ENCODE data around the gene BMP7. TPM values are rescaled to one million over a fixed set of nuclear protein-coding genes. Genes with fewer than 3 reads are reported as not detected.

BMP7 gene
- 0.10 TPM in 1 of 2 replicates, not detected in the other for total RNA-seq

DNA sequence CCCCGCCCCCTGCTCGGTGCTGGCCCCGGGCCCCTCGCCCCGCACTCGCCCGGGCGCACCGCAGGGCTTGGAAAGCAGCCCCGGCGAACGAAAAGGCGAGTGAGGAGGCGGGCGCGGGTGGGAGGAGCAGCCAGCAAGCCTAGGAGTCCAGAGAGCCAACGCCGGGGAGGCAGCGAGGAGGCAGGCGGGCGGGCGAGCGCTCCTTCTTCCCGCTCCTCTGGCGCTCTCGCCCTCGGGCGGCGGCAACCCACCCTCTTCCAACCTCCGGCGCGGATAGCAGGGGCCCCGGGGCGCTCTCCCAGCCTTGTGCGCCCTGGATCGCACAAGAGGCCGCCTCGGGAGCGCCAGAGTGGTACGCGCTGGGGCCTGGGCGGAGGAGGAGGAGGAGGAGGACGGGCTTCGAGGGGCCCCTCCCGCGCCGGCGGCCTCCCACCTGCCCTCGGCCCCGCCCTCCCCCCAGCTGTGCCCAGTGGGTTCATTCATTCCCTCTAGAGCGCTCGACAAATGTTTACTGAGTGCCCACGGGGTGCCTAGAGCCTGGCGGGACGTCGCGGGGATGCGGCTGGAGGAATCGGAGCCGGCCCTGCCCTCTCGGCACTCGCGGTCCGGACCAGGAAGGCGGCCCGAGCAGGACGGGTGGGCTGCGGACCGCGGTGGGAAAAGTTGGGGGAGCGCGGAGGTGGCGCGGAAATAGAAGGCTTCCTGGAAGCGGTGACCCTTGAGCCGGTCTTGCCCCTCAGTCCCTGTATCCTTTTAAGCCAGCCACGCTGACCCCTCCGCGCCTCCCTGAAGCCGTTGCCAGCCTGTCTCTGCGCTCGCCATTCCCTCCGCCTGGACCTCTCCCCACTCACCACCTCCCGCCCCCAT is at the start of gene BMP7:
Gene BMP7, minus strand, starts transcription at position 351 of the 867 bp plus-strand sequence. CDS start 519 bp downstream, outside the sequence.
- no peak for DNase-seq (ENCODE audit: low read depth)

DNA sequence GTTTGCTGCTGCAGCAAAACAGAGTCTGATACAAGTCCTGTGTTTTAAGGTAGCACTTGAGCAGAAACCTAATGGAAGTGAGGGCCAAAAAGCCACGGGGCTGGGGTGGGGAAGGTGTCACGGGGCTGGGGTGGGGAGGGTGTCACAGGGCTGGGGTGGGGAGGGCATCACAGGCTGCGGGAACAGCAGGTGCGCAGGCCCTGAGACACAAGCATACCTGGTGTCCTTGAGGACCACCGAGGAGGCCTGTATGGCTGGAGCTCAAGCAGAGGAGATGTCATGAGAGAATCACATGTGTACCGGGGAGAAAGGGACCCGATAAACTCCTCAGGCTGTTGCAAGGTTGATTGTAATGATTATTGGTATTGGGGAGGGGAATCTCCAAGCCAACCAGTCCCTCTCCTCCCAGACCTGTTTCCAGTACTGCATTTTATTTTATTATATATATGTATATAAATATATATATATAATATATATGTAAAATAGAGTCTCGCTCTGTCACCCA is 49.6 kb upstream of the BMP7 start:
- no peak for DNase-seq (ENCODE audit: low read depth)

DNA sequence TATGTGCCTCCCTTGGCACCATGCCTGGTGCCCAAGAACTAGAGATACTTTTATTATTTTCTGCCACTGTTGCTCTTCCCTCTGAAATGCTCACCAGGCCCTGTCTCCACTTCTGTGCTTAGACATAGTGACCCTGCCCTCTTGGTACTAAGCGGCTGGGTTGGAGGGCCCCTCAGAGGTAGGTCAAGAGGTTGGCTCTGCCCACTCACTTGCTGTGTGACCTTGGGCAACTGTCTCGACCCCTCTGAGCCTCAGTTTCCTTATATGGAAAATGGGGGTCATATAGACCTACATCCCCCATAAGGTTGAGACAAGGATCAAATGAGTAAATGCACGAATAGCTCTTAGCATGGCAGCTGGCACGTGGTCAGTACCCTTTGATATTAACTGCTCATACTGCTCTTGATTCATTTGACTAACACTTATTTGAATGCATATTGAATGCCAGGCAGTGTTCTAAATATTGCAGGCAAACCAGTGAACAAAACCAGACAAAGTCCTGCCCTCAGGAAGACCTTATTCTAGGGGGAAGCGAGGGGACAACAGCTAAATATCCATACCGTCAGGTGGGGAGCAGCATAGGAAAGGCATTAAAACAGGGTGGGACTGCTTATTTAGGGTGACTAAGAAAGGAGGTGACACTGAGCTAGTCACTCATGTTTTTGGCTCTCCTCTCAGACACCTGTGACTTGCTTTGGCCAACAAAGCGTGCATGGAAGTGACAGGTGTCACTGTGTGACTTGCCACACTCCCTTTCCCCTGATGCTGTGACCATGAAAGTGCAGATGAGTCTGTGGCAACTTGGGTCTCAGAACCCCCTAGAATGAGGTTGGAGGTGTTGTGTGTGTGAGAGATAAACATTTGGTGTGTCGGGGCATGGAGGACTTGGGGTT is 48.9 kb upstream of the BMP7 start:
- DNase-seq (ENCODE audit: low read depth), result no peak

- DNase-seq (ENCODE audit: low read depth), result no peak
Measured at GRCh38 chr20:57313951-57314350, 47.5 kb upstream of the BMP7 start.

GRCh38 chr20:57313230-57313629 is 46.8 kb upstream of the BMP7 start:
- no peak for DNase-seq (ENCODE audit: low read depth)

DNA sequence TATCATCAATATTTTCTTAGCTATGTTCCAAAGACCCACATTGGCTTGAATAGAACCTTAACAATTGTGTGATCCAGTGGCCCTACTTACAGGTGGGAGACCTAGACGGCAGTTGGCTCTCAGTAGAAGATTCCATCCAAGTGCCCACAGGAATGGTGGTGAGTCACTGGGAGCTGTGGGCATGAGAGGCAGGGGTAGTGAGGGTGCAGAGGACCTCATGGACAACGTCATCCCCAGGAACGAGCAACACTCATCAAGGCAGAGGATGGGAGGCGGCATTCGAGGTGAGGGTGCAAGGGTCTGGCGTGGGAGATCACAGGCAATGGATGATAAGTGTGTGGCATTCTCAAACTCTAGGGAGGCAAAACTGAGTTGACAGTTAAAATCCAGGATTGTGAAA is 45.7 kb upstream of the BMP7 start:
- DNase-seq (ENCODE audit: low read depth), result no peak

DNA sequence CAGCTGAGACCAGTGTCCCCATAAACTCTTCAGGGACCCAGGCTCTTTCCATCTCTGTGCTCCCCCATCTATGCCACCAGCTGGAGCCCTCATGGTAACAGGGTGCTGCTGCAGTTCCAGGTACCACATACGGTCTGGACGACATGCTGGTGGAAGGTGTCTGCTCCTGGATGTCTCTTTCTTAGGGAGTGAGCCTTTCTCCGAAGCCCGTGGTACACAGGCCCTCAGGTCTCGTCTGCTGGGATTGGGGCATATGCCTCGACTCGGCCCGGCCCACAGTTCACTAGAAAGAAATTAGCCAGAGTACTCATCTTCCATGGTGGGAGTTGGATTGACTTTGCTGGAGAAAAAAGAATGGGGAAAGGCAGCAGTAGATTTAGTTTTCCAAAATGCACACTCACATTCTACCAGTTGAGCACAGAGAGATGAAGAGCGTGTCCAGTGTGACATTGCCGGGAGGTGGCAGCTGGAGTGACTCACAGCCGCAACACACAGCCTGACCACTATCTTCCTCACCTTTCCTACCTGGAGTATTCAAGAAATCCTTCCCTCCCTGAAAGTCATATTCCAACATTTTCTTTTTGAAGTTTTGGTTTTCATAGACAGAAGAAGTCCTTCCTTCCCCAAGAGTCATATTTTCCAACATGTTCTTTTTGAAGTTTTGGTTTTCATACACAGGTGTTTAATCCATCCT is 44.5 kb upstream of the BMP7 start:
- no peak for DNase-seq (ENCODE audit: low read depth)

DNA sequence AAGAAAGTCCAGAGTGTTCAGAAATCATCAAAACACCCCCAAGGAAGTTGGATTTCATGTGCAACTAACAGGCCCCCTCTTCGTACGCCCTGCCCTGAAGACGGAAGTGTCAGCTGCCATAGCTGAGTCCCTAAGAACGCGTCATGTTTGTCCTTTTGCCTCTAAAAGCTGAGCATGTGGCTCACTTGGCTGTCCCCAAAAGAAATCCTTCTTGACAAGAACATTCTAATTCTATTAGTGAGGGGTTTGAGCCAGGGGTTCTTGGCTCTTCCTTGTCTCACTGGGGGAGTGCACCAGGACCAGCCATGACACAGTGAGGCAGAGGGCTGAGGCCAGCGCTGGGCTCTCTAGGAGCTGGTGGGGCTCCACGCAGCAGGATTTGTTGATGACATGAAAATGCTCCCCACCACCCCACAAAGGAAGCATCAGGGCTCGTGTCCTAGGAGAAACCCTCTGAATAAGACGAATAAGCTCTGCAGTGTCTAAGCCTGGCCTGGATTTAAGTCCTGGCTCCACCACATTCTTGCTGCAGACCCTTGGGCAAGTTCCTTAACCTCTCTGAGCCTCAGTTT is 43.2 kb upstream of the BMP7 start:
- no peak for DNase-seq (ENCODE audit: low read depth)

- DNase-seq (ENCODE audit: low read depth), result no peak
Measured at GRCh38 chr20:57308451-57309271, 42.2 kb upstream of the BMP7 start.

GRCh38 chr20:57306747-57307146 is 40.3 kb upstream of the BMP7 start:
- DNase-seq (ENCODE audit: low read depth), result no peak

DNA sequence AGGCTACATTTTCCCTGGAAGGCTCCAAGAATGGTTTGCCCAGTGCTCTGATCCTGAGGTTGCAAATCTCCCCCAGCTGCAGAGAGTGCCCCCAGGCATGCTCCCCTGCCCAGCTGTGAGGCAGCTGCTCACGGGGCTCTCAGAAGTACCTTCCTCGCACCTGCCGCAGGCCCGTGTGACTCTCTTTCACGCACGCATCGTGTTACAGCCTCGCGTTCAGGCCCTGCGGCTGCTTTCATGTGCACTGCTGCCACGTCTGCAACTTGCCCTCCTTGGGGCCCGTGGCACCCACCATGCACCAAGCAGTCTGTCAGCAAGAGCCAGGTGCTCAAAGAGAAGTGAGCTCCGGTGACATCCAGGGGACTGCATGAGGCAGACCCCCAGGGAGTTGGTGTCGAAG is 34.6 kb upstream of the BMP7 start:
- DNase-seq (ENCODE audit: low read depth), result no peak

DNA sequence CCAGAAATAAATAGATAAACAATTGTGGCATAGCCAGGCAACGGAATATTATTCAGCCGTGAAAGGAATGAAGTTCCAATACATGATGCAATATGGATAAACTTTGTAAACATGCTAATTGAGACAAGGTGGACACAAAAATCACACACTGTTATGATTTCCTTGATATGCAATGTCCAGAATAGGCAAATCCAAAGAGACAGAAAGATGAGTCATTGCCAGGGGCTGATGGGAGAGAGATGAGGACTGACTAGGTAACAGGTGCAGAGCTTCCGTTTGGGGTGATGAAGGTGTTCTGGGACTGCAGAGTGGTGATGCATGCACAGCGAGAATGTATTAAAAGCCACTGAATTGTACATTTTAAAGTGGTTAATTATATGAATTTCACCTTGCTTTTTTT is 32.0 kb upstream of the BMP7 start:
- DNase-seq (ENCODE audit: low read depth), result no peak

GRCh38 chr20:57294550-57294949 is 28.1 kb upstream of the BMP7 start:
- DNase-seq (ENCODE audit: low read depth), result no peak

GRCh38 chr20:57293995-57294394 is 27.6 kb upstream of the BMP7 start:
- DNase-seq (ENCODE audit: low read depth), result no peak

GRCh38 chr20:57292611-57293010 is 26.2 kb upstream of the BMP7 start:
- no peak for DNase-seq (ENCODE audit: low read depth)

DNA sequence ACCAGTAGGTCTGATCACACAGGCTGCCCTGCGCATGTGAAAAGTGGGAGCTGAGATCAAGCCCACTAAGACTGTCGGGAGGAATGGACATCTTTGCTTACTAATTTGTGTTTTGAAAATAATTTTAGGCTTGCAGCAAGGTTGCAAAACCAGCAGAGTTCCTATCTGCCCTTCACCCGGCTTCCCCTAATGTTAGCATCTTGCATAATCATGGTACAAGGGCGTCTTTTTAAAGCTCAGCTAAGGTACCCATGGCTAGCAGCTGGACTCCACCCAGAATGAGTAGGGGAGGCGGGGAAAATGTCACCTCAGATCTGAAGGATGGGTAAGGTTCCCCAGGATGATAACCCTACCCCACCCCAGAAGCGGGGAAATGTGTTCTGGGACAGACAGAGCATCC is 25.3 kb upstream of the BMP7 start:
- DNase-seq (ENCODE audit: low read depth), result no peak

DNA sequence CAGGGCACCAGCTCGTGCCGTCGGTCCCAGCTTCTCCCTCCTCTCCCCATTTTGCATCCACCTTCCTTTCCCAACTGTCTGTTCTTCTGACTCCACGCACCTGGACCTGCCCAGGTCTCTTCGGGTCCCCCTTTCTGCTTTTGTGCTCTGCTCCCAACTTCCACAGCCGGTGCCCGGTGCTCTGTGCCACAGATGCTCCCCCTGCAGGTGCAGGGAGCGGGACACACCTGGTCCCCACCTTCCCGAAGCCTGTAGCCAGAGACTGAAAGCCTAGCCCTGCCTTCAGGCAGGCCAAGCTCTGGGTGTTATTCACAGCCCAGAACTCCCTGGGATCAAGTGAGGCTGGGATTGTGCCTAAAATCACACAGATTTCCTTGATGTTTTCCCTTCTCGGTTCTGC is 24.6 kb upstream of the BMP7 start:
- DNase-seq (ENCODE audit: low read depth), result no peak

- DNase-seq (ENCODE audit: low read depth), result no peak
Measured at GRCh38 chr20:57290178-57290484, 23.7 kb upstream of the BMP7 start.

DNA sequence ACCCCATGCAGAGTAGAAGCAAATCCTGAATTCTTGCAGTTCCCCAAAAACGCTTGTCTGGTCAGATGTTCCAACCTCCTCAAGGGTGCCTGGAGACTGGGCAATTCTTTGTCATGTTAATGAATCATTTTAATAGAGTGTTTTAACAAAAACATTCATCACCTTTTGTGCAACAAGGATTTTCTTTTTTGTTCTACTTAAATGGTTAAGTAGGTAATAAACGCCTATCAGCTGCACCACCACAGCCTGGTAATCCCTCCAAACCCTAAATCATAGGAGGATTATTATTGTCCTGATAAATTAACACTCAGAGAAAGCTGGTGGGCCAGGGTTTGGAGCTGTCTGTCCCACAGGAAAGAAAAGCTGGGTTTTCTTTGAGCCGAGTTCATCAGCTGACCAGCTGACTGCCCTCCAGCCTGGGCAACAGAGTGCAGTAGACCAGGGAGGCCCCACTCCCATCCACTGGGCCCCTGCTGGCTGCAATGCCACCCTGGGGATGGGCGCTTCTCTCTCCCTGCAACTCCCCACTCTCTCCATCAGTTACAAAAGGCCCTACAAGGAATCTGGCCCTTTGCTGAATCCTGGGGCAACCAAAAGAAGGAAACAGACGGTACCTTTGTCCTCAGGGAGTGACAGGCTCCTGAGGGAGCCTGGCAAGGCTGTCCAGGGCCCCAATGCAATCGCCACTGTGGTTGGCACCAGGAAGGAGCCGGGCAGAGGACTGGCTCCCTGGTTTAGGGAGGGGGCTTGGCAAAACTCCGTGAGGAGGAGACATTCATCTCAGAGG is 23.1 kb upstream of the BMP7 start:
- DNase-seq (ENCODE audit: low read depth), result no peak

GRCh38 chr20:57288651-57289277 is 22.3 kb upstream of the BMP7 start:
- DNase-seq (ENCODE audit: low read depth), result no peak

All from renal cortical epithelial cell (primary cell).